NCI-H187 treated with DMSO at 0.1 percent for 48 hours (cell line): ENCODE measurements around the gene TM4SF4.

Experiments
- DNase-seq: peaks from one replicate; lab custom pipeline; 2025; lab: John Stamatoyannopoulos, UW

TM4SF4 gene

GRCh38 chr3:149455366-149455765 is 19.1 kb upstream of the TM4SF4 start:
- no peak for DNase-seq

GRCh38 chr3:149455989-149456388 is 18.5 kb upstream of the TM4SF4 start:
- DNase-seq, result no peak

GRCh38 chr3:149459491-149460059 is 14.9 kb upstream of the TM4SF4 start:
- no peak for DNase-seq

- no peak for DNase-seq
Observed at GRCh38 chr3:149460117-149460516, 14.4 kb upstream of the TM4SF4 start.

- no peak for DNase-seq
Observed at GRCh38 chr3:149462051-149462450, 12.4 kb upstream of the TM4SF4 start.

GRCh38 chr3:149462581-149463011 is 11.9 kb upstream of the TM4SF4 start:
- no peak for DNase-seq

GRCh38 chr3:149463921-149464320 is 10.6 kb upstream of the TM4SF4 start:
- no peak for DNase-seq

- DNase-seq, result no peak
Observed at GRCh38 chr3:149464542-149465328, 9.8 kb upstream of the TM4SF4 start.

- DNase-seq, result no peak
Observed at GRCh38 chr3:149465351-149465883, 9.1 kb upstream of the TM4SF4 start.

- no peak for DNase-seq
Observed at GRCh38 chr3:149466192-149466591, 8.3 kb upstream of the TM4SF4 start.

- DNase-seq, result no peak
Observed at GRCh38 chr3:149468504-149469212, 5.8 kb upstream of the TM4SF4 start.

GRCh38 chr3:149470381-149470780 is 4.1 kb upstream of the TM4SF4 start:
- DNase-seq, result no peak

- DNase-seq, result no peak
Observed at GRCh38 chr3:149472030-149472797, 2.3 kb upstream of the TM4SF4 start.

- no peak for DNase-seq
Observed at GRCh38 chr3:149473357-149474249, 894 bp upstream of the TM4SF4 start.

- no peak for DNase-seq
Observed at GRCh38 chr3:149475451-149476060, 1.1 kb downstream of the TM4SF4 start.

- DNase-seq, result no peak
Observed at GRCh38 chr3:149476225-149476624, 1.7 kb downstream of the TM4SF4 start.

- DNase-seq, result no peak
Observed at GRCh38 chr3:149479621-149480325, 5.3 kb downstream of the TM4SF4 start.

GRCh38 chr3:149480326-149481017 is 6.0 kb downstream of the TM4SF4 start:
- DNase-seq, result no peak

- no peak for DNase-seq
Observed at GRCh38 chr3:149481056-149481455, 6.6 kb downstream of the TM4SF4 start.
